Caco-2 (cell line): ENCODE data around the gene SLC19A1. TPM values are rescaled to one million over a fixed set of nuclear protein-coding genes. Genes with fewer than 3 reads are reported as not detected.

Experiments used
- BruUV-seq: library from RNA; stranded (reverse); fragments of 400-500 nt; replicated peaks from 2 replicates; lab custom pipeline; 2021; lab: Mats Ljungman, UMichigan
- CTCF ChIA-PET: fragments of 300-600 bp; sonication (Branson Sonifier 250); formaldehyde crosslinking; loops from one replicate; lab custom pipeline; 2022; ENCODE audit warnings: antibody characterized with exemption; lab: Charles Lee
- POLR2A ChIA-PET: fragments of 300-600 bp; sonication (Branson Sonifier 250); formaldehyde crosslinking; loops from one replicate; lab custom pipeline; 2022; ENCODE audit warnings: antibody characterized with exemption; lab: Charles Lee
- DNase-seq, 2 experiments: peaks; one replicate each; pipeline versions ENCODE4 v3.0.0 to v3.0.0-alpha.2; 2020 to 2022
- H3K27me3 ChIP-seq: replicated peaks from 2 replicates; pipeline ENCODE4 v1.6.0; 2011; ENCODE audit warnings: low read length; ENCODE audit not compliant: control insufficient read depth, insufficient read depth
- H3K36me3 ChIP-seq: 2 replicates; pipeline ENCODE4 v1.5.1; 2011; ENCODE audit warnings: low read length; ENCODE audit not compliant: control insufficient read depth, insufficient read depth
- H3K4me1 ChIP-seq: fragments of 250-450 bp; sonication (Bioruptor Pico); 2 replicates; pipeline ENCODE4 v1.5.1; 2020; ENCODE audit warnings: mild to moderate bottlenecking
- H3K4me3 ChIP-seq: 2 replicates; pipeline ENCODE4 v1.5.1; 2011; ENCODE audit warnings: low read depth, mild to moderate bottlenecking, control low read depth, low read length
- H3K9me3 ChIP-seq: fragments of 250-450 bp; sonication (Bioruptor Pico); 2 replicates; pipeline ENCODE4 v1.5.1; 2020; ENCODE audit warnings: mild to moderate bottlenecking, moderate library complexity
- H3K27ac Mint-ChIP-seq: one replicate; pipeline ENCODE4 v1.8.0; 2022; ENCODE audit warnings: mixed read lengths; ENCODE audit not compliant: unreplicated experiment
- H3K27me3 Mint-ChIP-seq: one replicate; pipeline ENCODE4 v1.8.0; 2022; ENCODE audit warnings: mixed read lengths; ENCODE audit not compliant: insufficient read depth, unreplicated experiment
- H3K36me3 Mint-ChIP-seq: one replicate; pipeline ENCODE4 v1.8.0; 2022; ENCODE audit warnings: mild to moderate bottlenecking, mixed read lengths; ENCODE audit not compliant: insufficient read depth, unreplicated experiment
- H3K4me1 Mint-ChIP-seq: one replicate; pipeline ENCODE4 v1.8.0; 2022; ENCODE audit warnings: low read depth, mixed read lengths; ENCODE audit not compliant: unreplicated experiment
- H3K4me3 Mint-ChIP-seq: one replicate; pipeline ENCODE4 v1.8.0; 2022; ENCODE audit warnings: mild to moderate bottlenecking, moderate library complexity, mixed read lengths; ENCODE audit not compliant: unreplicated experiment
- H3K9me3 Mint-ChIP-seq: one replicate; pipeline ENCODE4 v1.8.0; 2022; ENCODE audit warnings: mixed read lengths; ENCODE audit not compliant: unreplicated experiment
- intact Hi-C: fragments of 100-400 bp; cut with micrococcal nuclease; formaldehyde crosslinking; loops from one replicate; pipeline ENCODE4 v1.10.0; 2022; ENCODE audit not compliant: unreplicated experiment
- total RNA-seq: library from RNA; stranded (reverse); gene quantifications from 2 replicates; pipeline ENCODE4 v1.2.3, GENCODE V29; 2022
- TF ChIP-seq, protein P1 (sequence below), 2 experiments: fragments of 200-600 bp in 1 of 2; IDR thresholded peaks; 1 replicate in 1 of 2; 2 replicates in 1 of 2; pipeline versions ENCODE4 v1.5.1 to v1.8.0; 2011 to 2022; ENCODE audit warnings: antibody characterized with exemption in 1 of 2, control low read depth in 1 of 2, inconsistent platforms in 1 of 2, low read depth in 1 of 2, low read length in 1 of 2, mild to moderate bottlenecking in 1 of 2, moderate library complexity in 1 of 2; ENCODE audit not compliant: insufficient read depth in 1 of 2, severe bottlenecking in 1 of 2, unreplicated experiment in 1 of 2

Gene SLC19A1
- total RNA-seq, 1 experiment from 2014 or later = 45.4 TPM

DNA sequence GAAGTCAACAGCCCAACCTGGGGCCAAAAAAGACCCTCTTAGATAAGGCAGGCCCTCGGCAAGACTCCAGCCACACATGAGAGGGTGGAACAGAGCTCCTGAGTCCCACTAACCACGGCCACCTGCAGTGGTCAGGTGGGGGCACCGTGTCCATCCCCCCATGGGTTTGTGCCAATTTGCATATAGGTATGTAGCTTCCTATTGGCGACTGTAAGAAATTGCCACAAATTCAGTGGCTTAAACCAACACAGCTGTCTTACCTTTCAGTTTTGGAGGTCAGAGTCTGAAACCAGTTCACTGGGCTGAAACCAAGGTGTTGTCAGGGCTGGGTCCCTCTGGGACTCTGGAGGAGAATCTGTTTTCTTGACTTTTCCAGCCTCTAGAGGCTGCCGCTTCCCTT, 77.9 kb downstream of the SLC19A1 start:
- no peak for DNase-seq
- Histone ChIP-seq H3K36me3 (peaks cover 4% of the 10 kb centered on the region; the same call in 1 of the 2 replicates), H3K27me3 (no peaks in the 10 kb centered on the region), H3K4me3 (no peak overlapping the region), H3K9me3 (no peaks in the 10 kb centered on the region), H3K4me1 (peaks cover 43% of the 10 kb centered on the region)
- ChIA-PET POLR2A (interaction anchor here (0.6 kb wide), 1 partner anchor 56 kb away, joined by 3 read pairs; no protein-coding TSS in a partner anchor), CTCF (no interaction called here)
- Mint-ChIP-seq H3K27ac (peak overlapping the region; percentile 64), H3K27me3 (no peaks in the 10 kb centered on the region), H3K4me1 (peaks cover 37% of the 10 kb centered on the region), H3K4me3 (no peak overlapping the region), H3K36me3 (peaks cover 45% of the 10 kb centered on the region), H3K9me3 (peaks cover 7% of the 10 kb centered on the region)
- TF ChIP-seq, protein P1, sequence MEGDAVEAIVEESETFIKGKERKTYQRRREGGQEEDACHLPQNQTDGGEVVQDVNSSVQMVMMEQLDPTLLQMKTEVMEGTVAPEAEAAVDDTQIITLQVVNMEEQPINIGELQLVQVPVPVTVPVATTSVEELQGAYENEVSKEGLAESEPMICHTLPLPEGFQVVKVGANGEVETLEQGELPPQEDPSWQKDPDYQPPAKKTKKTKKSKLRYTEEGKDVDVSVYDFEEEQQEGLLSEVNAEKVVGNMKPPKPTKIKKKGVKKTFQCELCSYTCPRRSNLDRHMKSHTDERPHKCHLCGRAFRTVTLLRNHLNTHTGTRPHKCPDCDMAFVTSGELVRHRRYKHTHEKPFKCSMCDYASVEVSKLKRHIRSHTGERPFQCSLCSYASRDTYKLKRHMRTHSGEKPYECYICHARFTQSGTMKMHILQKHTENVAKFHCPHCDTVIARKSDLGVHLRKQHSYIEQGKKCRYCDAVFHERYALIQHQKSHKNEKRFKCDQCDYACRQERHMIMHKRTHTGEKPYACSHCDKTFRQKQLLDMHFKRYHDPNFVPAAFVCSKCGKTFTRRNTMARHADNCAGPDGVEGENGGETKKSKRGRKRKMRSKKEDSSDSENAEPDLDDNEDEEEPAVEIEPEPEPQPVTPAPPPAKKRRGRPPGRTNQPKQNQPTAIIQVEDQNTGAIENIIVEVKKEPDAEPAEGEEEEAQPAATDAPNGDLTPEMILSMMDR (IDR thresholded peaks at IDR 0.05; ENCODE audit: insufficient read depth in 1 of 2, low read depth in 1 of 2, low read length in 1 of 2, severe bottlenecking in 1 of 2, unreplicated experiment in 1 of 2) = no peak
- BruUV-seq = no TSS peak
- intact Hi-C loops = no loop called here

DNA sequence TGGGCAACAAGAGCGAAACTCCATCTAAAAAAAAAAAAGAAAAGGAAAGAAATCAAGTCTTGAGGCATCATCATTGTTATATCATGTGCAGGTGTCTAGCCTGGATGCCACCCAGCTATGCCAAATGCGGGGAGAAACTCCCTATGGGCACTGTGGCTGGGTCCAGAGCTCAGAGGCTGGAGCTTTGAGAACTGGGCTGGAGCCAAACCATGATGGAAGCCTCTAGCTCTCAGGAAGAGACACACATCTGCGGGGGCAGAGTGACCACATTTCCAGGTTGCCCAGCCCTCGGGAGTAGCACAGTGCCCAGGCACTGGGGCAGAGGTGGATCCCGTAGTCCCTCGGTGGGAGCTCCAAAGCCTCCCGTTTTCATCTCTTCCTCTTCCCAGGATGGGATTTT, 78.4 kb downstream of the SLC19A1 start:
- Mint-ChIP-seq H3K27me3 (no peaks in the 10 kb centered on the region), H3K36me3 (peaks cover 45% of the 10 kb centered on the region), H3K4me1 (peaks cover 37% of the 10 kb centered on the region), H3K4me3 (no peak overlapping the region), H3K27ac (no peak overlapping the region), H3K9me3 (peaks cover 7% of the 10 kb centered on the region)
- Histone ChIP-seq H3K9me3 (no peaks in the 10 kb centered on the region), H3K4me1 (peaks cover 43% of the 10 kb centered on the region), H3K4me3 (no peak overlapping the region), H3K36me3 (peaks cover 3% of the 10 kb centered on the region; the same call in 1 of the 2 replicates), H3K27me3 (no peaks in the 10 kb centered on the region)
- no TSS peak for BruUV-seq
- intact Hi-C loops = no loop called here
- TF ChIP-seq, protein P1 (IDR thresholded peaks at IDR 0.05; ENCODE audit: insufficient read depth in 1 of 2, low read depth in 1 of 2, low read length in 1 of 2, severe bottlenecking in 1 of 2, unreplicated experiment in 1 of 2) = no peak
- DNase-seq = no peak
- ChIA-PET POLR2A (interaction anchor here (0.6 kb wide), 1 partner anchor 55 kb away, joined by 3 read pairs; no protein-coding TSS in a partner anchor), CTCF (no interaction called here)

DNA sequence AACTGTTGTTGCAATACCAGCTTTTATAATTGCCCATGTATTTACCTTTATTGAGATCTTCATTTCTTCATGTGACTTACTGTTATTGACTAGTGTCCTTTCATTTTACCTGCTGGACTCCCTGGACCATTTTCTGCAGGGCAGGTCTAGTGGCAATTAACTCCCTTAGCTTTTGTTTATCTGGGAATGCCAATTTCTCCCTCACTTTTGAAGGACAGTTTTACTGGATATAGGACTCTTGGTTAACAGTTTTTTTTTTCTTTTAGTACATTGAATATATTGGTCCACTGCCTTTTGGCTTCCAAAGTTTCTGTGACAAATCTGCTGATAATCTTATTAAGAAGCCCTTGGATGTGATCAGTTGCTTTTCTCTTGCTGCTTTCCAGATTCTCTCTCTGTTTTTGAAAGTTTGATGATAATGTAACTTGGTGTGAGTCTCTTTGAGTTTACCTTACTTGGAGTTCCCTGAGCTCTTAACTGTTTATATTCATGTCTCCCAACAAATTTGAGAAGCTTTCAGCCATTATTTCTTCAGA, 80.4 kb downstream of the SLC19A1 start:
- no peaks in the 10 kb centered on the region for H3K9me3 ChIP-seq
- BruUV-seq = no TSS peak
- peaks cover 37% of the 10 kb centered on the region for H3K4me1 Mint-ChIP-seq
- TF ChIP-seq, protein P1 (IDR thresholded peaks at IDR 0.05; ENCODE audit: insufficient read depth in 1 of 2, low read depth in 1 of 2, low read length in 1 of 2, severe bottlenecking in 1 of 2, unreplicated experiment in 1 of 2) = no peak
- no peak overlapping the region for H3K4me3 Mint-ChIP-seq
- CTCF ChIA-PET = interaction anchor here (1.9 kb wide), 1 partner anchor 169 kb away, joined by 4 read pairs; no protein-coding TSS in a partner anchor
- H3K4me1 ChIP-seq = peaks cover 41% of the 10 kb centered on the region
- H3K36me3 ChIP-seq = peaks cover 3% of the 10 kb centered on the region; the same call in 1 of the 2 replicates
- POLR2A ChIA-PET = interaction anchor here (0.6 to 0.7 kb wide), 2 partner anchors 10 to 386 kb away, joined by 3 read pairs; no protein-coding TSS in a partner anchor
- intact Hi-C loops = no loop called here
- peaks cover 7% of the 10 kb centered on the region for H3K9me3 Mint-ChIP-seq
- no peaks in the 10 kb centered on the region for H3K27me3 ChIP-seq
- no peaks in the 10 kb centered on the region for H3K27me3 Mint-ChIP-seq
- DNase-seq = no peak
- peaks cover 44% of the 10 kb centered on the region for H3K36me3 Mint-ChIP-seq
- H3K27ac Mint-ChIP-seq = peak overlapping the region; percentile 16
- no peak overlapping the region for H3K4me3 ChIP-seq
